IPS-15b (cell line): Measurements from ENCODE around the gene SEMA3C.

Experiments
- H3K27me3 ChIP-seq: one replicate; pipeline ENCODE4 v1.6.1; 2013; ENCODE audit warnings: low read length; ENCODE audit not compliant: control insufficient read depth, insufficient read depth
- H3K36me3 ChIP-seq: one replicate; pipeline ENCODE4 v1.6.1; 2013; ENCODE audit warnings: low read length; ENCODE audit not compliant: control insufficient read depth, insufficient read depth
- H3K4me1 ChIP-seq: one replicate; pipeline ENCODE4 v1.6.1; 2013; ENCODE audit warnings: mild to moderate bottlenecking, low read length; ENCODE audit not compliant: control insufficient read depth, insufficient read depth
- H3K4me3 ChIP-seq: one replicate; pipeline ENCODE4 v1.5.1; 2013; ENCODE audit warnings: low read depth, low read length
- H3K9ac ChIP-seq: one replicate; pipeline ENCODE4 v1.6.1; 2013; ENCODE audit warnings: low read depth, mild to moderate bottlenecking, low read length
- H3K9me3 ChIP-seq: one replicate; pipeline ENCODE4 v1.6.1; 2013; ENCODE audit warnings: mild to moderate bottlenecking, low read length; ENCODE audit not compliant: control insufficient read depth, insufficient read depth

Gene SEMA3C

DNA sequence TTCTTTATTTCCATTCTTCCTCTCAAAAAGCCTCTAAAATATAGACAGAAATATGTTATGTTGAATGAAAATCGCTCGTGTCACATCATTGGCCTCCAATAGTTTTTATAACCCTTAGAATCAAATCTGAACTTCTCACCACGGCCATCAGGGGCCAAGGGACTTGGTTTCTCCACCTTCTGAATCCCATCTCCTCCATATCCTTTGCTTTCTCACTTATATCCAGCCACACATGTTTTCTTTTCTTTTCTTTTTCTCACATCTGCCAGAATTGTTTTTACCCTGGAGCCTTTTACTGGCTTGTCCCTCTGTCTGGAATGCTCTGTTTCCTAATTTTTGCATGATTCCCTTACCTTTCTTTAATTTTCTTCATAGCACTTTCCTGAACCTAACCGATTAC, 184.8 kb downstream of the SEMA3C start:
- Histone ChIP-seq H3K36me3 (no peaks in the 10 kb centered on the region), H3K9ac (no peak overlapping the region), H3K9me3 (no peaks in the 10 kb centered on the region), H3K4me3 (no peak overlapping the region), H3K4me1 (no peaks in the 10 kb centered on the region), H3K27me3 (no peaks in the 10 kb centered on the region)

- H3K9me3 ChIP-seq = no peaks in the 10 kb centered on the region
- H3K27me3 ChIP-seq = no peaks in the 10 kb centered on the region
- H3K4me1 ChIP-seq = no peaks in the 10 kb centered on the region
Observed at GRCh38 chr7:80733333-80733915, 185.4 kb downstream of the SEMA3C start.

GRCh38 chr7:80732630-80733029, 186.2 kb downstream of the SEMA3C start:
- Histone ChIP-seq H3K27me3 (no peaks in the 10 kb centered on the region), H3K9me3 (no peaks in the 10 kb centered on the region), H3K36me3 (no peaks in the 10 kb centered on the region), H3K4me3 (no peak overlapping the region), H3K9ac (no peak overlapping the region), H3K4me1 (no peaks in the 10 kb centered on the region)

More at GRCh38 chr7:80733333-80733915, 185.4 kb downstream of the SEMA3C start:
- H3K9ac ChIP-seq = no peak overlapping the region
- H3K4me3 ChIP-seq = no peak overlapping the region
- H3K36me3 ChIP-seq = no peaks in the 10 kb centered on the region

DNA sequence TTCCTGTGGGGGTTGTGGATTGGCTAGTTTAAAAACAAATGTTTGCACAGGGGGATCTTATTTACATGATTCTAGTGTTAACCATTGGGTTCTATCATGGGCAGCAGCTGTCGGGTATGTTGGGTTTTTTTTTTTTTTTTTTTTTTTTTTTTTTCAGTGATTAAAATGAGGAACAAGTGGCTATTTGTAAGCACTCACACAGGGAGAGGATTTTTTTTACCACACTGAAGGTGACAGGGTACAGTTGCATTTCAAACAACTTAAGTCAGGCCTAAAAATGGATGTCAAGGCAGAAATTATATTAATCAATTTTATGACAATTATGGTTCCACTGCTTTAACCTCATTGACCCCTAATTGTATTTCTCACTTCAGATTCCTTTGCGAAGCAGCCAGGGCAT, 187.6 kb downstream of the SEMA3C start:
- no peaks in the 10 kb centered on the region for H3K9me3 ChIP-seq
- no peaks in the 10 kb centered on the region for H3K27me3 ChIP-seq
- H3K4me3 ChIP-seq = no peak overlapping the region
- no peaks in the 10 kb centered on the region for H3K36me3 ChIP-seq
- no peak overlapping the region for H3K9ac ChIP-seq
- no peaks in the 10 kb centered on the region for H3K4me1 ChIP-seq

GRCh38 chr7:80729591-80730320, 189.1 kb downstream of the SEMA3C start:
- Histone ChIP-seq H3K9me3 (no peaks in the 10 kb centered on the region), H3K4me1 (peaks cover under 1% of the 10 kb centered on the region), H3K9ac (no peak overlapping the region)

GRCh38 chr7:80726666-80727065, 192.2 kb downstream of the SEMA3C start:
- Histone ChIP-seq H3K4me1 (peaks cover 22% of the 10 kb centered on the region), H3K36me3 (no peaks in the 10 kb centered on the region), H3K4me3 (no peak overlapping the region), H3K9me3 (no peaks in the 10 kb centered on the region), H3K27me3 (no peaks in the 10 kb centered on the region), H3K9ac (no peak overlapping the region)

More at GRCh38 chr7:80729591-80730320, 189.1 kb downstream of the SEMA3C start:
- no peaks in the 10 kb centered on the region for H3K27me3 ChIP-seq
- H3K36me3 ChIP-seq = no peaks in the 10 kb centered on the region
- H3K4me3 ChIP-seq = no peak overlapping the region

DNA sequence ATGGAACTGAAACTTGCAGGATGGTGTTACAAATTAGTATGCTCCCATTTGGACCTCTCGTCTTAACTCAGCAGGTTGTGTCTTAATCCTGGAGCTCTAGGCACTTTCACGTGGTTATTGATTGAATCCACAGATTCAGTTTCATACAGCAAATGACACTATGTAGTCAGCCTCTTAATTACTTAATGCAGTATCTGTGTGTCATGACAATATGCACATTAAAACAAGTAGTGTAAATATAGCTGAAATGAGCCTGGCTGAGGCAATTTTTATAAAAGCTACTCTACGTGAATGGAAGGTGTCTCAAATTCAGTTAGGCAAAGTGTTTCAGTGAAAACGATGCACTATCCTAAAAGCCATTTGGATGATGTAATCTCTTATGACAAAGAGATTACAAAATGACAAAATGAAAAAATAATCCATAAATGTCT, 193.7 kb downstream of the SEMA3C start:
- peaks cover 22% of the 10 kb centered on the region for H3K4me1 ChIP-seq

GRCh38 chr7:80724249-80724871, 194.5 kb downstream of the SEMA3C start:
- Histone ChIP-seq H3K27me3 (no peaks in the 10 kb centered on the region), H3K36me3 (no peaks in the 10 kb centered on the region), H3K4me1 (peaks cover 22% of the 10 kb centered on the region), H3K9me3 (no peaks in the 10 kb centered on the region), H3K4me3 (no peak overlapping the region), H3K9ac (no peak overlapping the region)

More for the DNA sequence above, 193.7 kb downstream of the SEMA3C start:
- no peak overlapping the region for H3K4me3 ChIP-seq
- no peaks in the 10 kb centered on the region for H3K9me3 ChIP-seq
- H3K9ac ChIP-seq = no peak overlapping the region
- no peaks in the 10 kb centered on the region for H3K36me3 ChIP-seq
- H3K27me3 ChIP-seq = no peaks in the 10 kb centered on the region

DNA sequence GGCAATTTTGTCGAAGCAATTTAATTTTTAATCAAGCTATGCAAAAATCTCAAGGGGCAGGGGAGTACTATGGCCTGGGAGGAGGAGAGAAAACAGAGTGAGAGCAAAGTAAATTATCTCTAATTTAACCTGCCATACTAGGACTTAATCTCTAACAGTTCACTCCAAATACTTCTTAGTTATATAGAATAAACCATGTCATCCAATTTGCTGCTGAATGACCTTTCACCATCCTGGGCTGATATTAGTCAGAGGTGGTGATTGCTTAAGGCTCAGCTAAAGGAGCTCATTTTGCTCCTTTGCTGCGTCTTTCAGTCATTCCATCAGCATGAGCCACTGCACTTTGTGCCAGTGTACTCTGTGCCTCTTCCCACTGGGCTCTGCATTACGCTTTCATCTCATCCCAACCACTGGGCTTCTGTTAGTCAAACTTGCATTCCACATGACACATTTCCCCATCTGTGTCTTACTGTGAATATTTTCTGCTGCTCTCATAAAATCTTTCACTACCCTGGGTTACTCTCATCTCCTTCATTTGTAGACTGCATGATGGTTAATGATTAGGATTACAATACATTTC, 196.1 kb downstream of the SEMA3C start:
- Histone ChIP-seq H3K4me1 (peaks cover 22% of the 10 kb centered on the region), H3K4me3 (no peak overlapping the region), H3K9me3 (no peaks in the 10 kb centered on the region), H3K36me3 (no peaks in the 10 kb centered on the region), H3K9ac (no peak overlapping the region), H3K27me3 (no peaks in the 10 kb centered on the region)

- Histone ChIP-seq H3K4me3 (no peak overlapping the region), H3K9ac (no peak overlapping the region), H3K4me1 (peaks cover 22% of the 10 kb centered on the region)
Observed at GRCh38 chr7:80721883-80722615, 196.8 kb downstream of the SEMA3C start.

GRCh38 chr7:80720146-80720545, 198.7 kb downstream of the SEMA3C start:
- H3K36me3 ChIP-seq = no peaks in the 10 kb centered on the region
- H3K27me3 ChIP-seq = no peaks in the 10 kb centered on the region
- H3K9me3 ChIP-seq = no peaks in the 10 kb centered on the region
- H3K4me3 ChIP-seq = no peak overlapping the region
- H3K4me1 ChIP-seq = peaks cover 22% of the 10 kb centered on the region
- H3K9ac ChIP-seq = no peak overlapping the region

More at GRCh38 chr7:80721883-80722615, 196.8 kb downstream of the SEMA3C start:
- no peaks in the 10 kb centered on the region for H3K9me3 ChIP-seq
- no peaks in the 10 kb centered on the region for H3K27me3 ChIP-seq
- H3K36me3 ChIP-seq = no peaks in the 10 kb centered on the region
